ENCODE measurements around the gene PNPLA1.

The PNPLA1 gene

GRCh38 chr6:36269834-36270705 is at the start of gene PNPLA1:
Gene PNPLA1 (plus strand): TSS chr6:36270060. CDS start chr6:36270460, 400 bp downstream.
- no peak for DNase-seq (ENCODE audit: low read depth in 2 of 2)

GRCh38 chr6:36220226-36220625 is 49.6 kb upstream of the PNPLA1 start:
- no peak for DNase-seq (ENCODE audit: low read depth in 2 of 2)

GRCh38 chr6:36221674-36222073 is 48.2 kb upstream of the PNPLA1 start:
- DNase-seq (ENCODE audit: low read depth in 2 of 2) = no peak

GRCh38 chr6:36222924-36223323 is 46.9 kb upstream of the PNPLA1 start:
- no peak for DNase-seq (ENCODE audit: low read depth in 2 of 2)

- DNase-seq (ENCODE audit: low read depth in 2 of 2) = no peak
Observed at GRCh38 chr6:36223706-36224105, 46.2 kb upstream of the PNPLA1 start.

GRCh38 chr6:36224918-36225461 is 44.9 kb upstream of the PNPLA1 start:
- no peak for DNase-seq (ENCODE audit: low read depth in 2 of 2)

GRCh38 chr6:36226438-36227047 is 43.3 kb upstream of the PNPLA1 start:
- no peak for DNase-seq (ENCODE audit: low read depth in 2 of 2)

- DNase-seq (ENCODE audit: low read depth in 2 of 2) = no peak
Observed at GRCh38 chr6:36227379-36228228, 42.3 kb upstream of the PNPLA1 start.

GRCh38 chr6:36229223-36229622 is 40.6 kb upstream of the PNPLA1 start:
- DNase-seq (ENCODE audit: low read depth in 2 of 2) = no peak

GRCh38 chr6:36230371-36230770 is 39.5 kb upstream of the PNPLA1 start:
- no peak for DNase-seq (ENCODE audit: low read depth in 2 of 2)

- no peak for DNase-seq (ENCODE audit: low read depth in 2 of 2)
Observed at GRCh38 chr6:36232172-36232571, 37.7 kb upstream of the PNPLA1 start.

- no peak for DNase-seq (ENCODE audit: low read depth in 2 of 2)
Observed at GRCh38 chr6:36235309-36235708, 34.6 kb upstream of the PNPLA1 start.

- no peak for DNase-seq (ENCODE audit: low read depth in 2 of 2)
Observed at GRCh38 chr6:36235862-36236261, 34.0 kb upstream of the PNPLA1 start.

- no peak for DNase-seq (ENCODE audit: low read depth in 2 of 2)
Observed at GRCh38 chr6:36239774-36240173, 30.1 kb upstream of the PNPLA1 start.

GRCh38 chr6:36241728-36242127 is 28.1 kb upstream of the PNPLA1 start:
- peak; percentile 14 to 18 for DNase-seq (ENCODE audit: low read depth in 2 of 2)

- no peak for DNase-seq (ENCODE audit: low read depth in 2 of 2)
Observed at GRCh38 chr6:36242161-36242560, 27.7 kb upstream of the PNPLA1 start.

- DNase-seq (ENCODE audit: low read depth in 2 of 2) = no peak
Observed at GRCh38 chr6:36242626-36243025, 27.2 kb upstream of the PNPLA1 start.

GRCh38 chr6:36243562-36244212 is 26.2 kb upstream of the PNPLA1 start:
- DNase-seq (ENCODE audit: low read depth in 2 of 2) = no peak

- DNase-seq (ENCODE audit: low read depth in 2 of 2) = no peak
Observed at GRCh38 chr6:36244641-36245280, 25.1 kb upstream of the PNPLA1 start.

- DNase-seq (ENCODE audit: low read depth in 2 of 2) = no peak
Observed at GRCh38 chr6:36245572-36246061, 24.2 kb upstream of the PNPLA1 start.
